Hematopoietic multipotent progenitor cell treated with erythropoietin and hydrocortisone succinate and interleukin-3 and kit ligand, for 6 days (in vitro differentiated cells): ENCODE data around the gene CERK.
"Not testable (repeated sequence)": the region's sequence is repeated elsewhere in the genome, so short reads cannot be mapped to it uniquely, and the experiment has no call there.

Source experiments
- DNase-seq: peaks from one replicate; pipeline ENCODE4 v3.0.0-alpha.2; 2015

The CERK gene

DNA sequence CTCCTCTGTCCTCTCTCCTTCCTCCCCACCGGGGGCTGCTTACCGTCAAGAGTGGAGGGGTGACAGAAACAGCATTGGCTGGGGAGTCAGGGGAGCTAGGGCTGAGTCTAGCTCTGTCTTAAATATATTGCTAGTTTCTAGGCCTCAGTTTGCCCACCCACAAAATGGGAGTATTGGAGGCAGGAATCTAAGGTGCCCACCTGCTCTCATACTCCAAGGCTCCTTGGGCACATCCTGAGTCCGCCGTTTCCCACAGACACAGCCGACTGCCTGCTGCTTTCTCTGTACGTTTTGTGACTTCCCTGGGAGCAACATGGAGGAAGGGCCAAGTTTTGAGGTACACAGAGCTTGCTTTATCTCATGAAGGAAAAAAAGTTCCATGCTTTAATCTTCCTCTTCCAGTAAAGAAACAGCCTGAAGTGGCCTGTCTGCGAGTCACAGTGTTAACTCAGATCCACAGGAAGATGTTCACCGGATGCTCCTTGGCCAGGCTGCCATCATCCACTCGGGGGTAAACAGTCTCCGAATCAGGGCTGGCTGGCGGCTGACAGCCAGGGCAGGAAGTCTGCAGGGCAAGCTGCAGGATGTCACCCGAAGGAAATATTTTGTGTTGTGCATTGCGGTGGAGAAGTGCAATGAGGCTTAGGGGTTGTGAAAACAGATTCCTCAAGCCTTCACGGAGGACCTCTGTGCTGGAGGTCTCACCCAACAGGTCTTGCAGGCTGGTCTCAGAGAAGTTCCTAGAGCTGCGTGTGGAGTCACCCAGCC, 11.0 kb upstream of the CERK start:
- peak; percentile 44 for DNase-seq

DNA sequence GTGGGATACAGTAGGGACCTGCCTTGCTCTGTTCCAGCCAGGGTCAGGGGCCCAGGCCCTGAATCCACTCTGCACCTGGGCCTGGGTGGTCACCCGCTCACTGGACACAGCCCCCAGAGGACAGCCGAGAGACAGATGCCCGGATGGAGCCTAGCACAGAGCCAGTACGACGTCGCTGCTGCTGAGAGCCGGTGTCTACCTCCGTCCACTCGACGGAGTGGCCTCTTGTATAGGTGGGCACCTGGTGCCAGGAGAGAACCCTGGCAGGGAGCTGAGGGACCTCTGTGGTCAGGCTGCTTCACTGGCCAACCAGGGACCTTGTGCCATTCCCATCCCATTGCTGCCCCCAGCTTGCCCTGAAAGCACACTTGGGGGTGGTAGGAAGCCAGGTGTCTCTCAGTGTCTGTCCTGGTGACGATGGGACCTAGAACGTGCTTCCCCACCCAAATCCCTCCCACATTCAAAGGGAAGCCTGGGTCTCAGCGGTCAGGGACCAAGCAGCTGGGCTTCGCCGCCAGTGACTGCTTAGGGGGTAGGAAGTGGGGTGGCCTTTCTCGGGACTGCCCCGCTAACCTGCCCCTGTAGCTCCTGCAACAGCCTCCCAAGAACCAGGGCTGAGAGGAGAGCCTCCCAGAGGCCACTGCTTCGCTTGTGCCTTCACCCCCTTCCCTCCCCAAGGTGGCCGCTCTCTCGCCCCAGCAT, 10.3 kb upstream of the CERK start:
- DNase-seq = no peak

DNA sequence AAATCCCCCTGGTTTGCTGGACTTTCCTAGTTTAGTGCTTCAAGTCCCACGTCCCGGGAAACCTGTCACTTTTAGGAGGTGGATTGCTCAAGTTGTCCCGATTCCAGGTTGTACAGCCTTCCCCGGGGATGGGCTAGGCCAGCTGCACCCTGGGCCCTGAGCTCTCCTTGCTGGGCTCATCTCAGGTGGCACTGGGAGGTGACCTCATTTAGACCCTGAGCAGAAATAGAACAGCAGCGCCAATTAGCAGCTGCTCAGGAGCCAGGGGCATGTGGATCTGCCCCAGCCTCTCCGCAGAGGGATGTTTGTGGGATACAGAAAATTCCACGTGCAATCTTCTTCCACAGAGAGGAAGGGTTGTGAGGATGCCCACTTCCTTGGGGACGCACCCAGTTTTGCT, 9.6 kb upstream of the CERK start:
- DNase-seq = no peak

DNA sequence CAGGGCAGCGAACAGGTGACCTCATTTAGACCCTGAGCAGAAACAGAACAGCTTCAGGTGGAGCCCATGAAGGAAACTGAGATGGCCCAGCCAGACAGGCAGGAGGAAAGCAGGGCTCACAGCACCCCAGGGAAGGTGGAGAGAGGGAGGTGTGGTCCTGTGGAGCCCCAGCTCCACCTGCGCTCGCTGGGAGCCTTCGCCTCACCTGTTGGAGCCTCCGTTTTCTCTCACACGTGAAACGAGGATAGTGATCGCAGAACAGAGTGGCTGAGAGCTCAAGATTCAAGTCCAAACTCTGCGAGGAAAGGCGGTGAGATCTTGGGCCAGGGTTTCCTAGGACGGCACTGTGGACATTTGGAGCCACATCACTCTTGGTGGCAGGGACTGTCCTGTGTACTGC, 8.6 kb upstream of the CERK start:
- no peak for DNase-seq

DNA sequence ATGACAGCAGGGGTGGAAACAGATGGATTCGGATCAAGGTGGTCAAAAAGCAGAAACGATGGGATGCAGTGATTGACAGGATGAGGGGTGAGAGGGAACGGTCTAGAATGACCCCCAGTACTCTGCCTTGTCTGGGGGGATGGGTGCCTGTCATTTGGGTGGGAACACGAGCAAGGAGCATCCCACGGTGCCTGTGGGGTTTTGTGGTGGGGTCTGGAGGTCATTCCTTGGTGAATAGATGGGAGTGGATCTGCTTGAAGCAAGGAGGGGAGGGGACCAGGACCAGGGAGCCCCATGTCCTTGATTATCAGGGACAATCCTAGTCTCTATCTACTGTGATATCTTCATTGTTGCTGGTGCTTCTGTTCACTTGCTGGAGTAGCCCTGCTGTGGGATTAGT, 8.1 kb upstream of the CERK start:
- no peak for DNase-seq

DNA sequence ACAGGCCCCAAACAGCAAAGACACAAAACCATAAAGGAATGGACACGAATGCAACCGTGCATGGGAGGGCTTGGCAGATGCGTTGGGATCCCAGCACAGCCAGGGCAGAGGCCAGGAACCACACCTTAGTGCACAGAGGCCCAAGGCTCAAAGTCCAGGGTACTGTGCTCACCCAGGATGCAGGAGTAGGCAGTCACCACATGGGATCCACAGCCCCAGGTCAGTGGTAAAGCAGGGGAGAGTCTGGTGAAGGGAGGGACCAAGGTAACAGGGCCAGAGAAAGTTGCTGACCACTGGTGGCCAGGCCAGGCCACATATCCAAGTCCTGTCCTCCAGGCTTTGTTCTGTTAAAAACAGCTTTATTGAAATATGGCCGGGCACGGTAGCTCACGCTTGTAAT, 6.5 kb upstream of the CERK start:
- no peak for DNase-seq

DNA sequence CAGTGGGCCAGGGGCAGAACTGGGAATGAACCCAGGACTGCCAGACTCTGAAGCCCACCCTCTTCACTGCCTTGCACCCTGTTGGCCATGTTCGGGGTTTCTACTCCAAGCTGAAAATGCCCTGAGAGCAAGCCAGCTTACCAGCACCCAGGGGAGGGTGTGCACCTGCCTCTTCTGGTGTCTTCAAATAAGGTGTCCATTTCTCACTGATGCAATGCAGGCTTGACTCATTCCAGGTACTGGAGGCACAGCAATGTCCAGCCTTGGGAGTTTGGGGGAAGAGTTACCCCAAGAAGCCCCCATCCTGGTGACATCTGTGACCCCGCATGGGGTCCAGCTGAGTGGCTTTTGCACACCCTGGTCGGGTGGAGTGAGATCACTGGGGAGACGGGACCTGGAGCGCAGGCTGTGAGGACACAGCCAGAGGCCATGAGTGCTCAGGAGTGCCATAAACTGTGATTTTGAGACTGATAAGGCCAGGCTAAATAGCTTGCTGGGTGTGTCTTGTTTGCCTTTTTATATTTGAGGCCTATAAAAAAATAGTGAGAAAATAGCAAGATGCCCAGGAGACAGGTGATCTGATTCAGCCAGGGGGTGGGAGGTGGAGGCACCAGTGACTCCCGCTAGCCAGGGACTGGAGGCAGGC, 4.6 kb upstream of the CERK start:
- no peak for DNase-seq

DNA sequence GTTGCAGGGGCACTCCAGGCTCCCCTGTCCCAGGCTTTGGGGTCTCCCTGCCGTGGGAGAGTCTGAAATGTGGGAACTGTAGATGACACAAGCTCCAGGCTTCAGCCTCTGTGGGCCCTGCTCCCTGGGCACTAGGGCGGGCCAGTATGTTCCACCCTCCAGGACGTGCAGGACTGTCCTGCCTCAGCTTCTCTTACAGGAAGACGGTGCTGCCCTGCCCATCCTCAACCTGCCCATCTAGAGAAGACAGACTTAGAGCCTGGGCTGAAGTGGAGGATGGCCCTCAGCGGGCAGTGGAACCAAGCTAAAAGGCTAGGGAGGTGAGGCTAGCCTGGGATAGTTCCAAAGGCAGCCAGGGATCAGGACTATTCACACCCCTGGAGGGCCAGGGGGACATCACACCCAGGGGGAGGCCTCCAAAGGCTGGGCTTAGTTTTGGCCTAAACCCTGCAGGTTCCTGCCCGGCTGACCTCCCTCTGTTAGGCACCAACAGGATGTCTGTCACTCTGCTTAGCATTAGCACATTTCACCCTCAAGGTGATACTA, 4.0 kb upstream of the CERK start:
- no peak for DNase-seq

DNA sequence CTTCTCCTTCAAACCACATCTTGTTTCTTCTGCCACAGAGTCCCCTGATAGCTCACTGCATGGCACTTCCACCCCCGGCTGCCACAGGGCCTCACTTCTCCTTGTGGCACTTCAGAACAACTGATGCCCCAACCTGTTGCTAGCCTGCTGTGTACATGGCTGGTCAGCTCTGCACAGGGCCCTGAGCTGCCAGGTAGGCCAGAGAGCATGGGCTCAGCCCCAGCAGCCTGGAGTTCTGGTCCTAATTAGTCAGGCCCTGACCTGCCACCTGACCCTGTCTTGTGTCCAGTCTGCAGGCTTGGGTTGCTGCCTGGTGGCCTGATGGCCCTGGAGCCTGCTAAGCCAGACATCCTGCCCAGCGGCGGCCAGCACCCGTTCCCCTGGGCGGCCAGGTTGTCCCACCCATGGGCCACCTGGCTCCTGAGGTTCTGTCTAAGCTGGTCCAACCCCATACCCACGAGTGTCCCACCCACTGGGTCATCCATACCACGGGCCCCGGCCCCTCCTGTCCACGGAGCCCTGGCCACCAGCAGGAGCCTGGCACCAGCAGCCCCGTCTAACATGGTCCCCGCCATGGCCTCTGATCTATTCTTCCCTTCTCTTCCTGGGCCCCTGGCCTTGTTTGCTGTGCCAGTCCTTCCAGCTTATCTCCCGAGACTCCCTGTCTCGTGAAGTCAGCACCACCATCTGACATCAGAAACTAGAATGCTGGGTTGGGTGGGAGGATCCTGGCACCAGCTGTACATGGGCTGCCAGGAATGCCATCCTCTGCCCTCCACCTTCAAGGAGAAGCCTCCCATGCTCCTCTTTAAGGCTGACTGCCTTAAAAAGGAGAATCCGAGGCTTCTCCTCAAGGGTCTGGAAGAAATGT, 3.1 kb upstream of the CERK start:
- no peak for DNase-seq

DNA sequence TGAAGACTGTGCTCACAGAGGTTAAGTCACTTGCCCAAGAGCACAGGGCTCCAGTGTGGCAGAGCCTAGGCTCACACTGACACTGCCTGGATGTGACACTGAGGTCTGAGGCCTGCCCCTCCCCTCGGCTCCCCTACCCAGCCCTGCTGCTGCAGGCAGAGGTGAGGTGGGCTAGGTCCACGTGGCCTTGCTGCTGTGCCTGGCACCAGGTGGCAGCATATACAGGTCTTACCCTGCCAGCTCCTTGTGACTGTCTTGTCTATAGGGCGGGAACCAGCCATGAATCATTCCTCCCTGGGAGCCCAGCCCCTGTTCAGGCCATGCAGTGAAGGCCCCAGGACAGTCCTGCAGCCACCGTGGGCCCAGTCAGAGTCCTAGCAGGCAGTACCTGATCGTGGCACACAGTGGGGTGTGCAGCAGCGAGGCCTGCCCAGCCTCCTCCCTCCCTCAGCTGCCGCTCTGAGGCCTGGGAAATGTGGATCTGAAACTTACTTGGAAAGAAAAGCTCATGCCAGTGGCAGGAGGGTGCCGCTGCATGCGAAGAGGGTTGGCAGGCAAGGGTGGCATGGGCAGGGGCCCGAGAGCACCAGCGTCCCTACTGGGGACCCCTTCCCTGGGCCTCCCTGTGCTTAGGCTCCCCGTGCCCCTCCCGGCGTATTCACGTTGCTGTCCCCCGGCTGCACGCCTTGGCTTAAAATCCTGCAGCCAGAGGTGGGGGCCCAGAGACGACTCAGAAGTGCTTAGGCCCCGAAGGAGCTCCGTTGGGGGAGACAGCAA, 1.2 kb upstream of the CERK start:
- DNase-seq = peak; percentile 55

DNA sequence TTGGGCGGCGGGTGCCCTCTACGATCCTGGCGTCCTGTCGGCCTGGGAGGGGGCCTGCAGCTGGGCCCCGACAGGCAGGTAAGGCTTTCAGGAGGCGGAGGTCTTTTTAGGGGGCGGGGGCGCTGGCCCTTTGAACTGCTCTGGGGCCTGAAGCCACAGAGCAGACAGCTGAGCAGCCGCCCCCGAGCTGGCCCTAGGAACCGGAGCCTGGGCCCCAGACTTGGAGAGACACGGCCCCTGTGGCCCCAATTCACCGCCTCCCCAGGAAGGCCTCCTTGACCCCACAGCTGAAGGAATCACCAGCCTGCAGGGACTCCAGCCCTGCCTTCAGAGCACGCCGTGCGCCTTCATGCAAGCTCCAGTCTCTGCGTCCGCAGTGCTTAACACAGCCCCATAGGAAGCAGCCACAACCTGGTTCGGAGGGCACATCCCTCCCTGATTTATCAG, 618 bp upstream of the CERK start:
- DNase-seq = peak; percentile 49

DNA sequence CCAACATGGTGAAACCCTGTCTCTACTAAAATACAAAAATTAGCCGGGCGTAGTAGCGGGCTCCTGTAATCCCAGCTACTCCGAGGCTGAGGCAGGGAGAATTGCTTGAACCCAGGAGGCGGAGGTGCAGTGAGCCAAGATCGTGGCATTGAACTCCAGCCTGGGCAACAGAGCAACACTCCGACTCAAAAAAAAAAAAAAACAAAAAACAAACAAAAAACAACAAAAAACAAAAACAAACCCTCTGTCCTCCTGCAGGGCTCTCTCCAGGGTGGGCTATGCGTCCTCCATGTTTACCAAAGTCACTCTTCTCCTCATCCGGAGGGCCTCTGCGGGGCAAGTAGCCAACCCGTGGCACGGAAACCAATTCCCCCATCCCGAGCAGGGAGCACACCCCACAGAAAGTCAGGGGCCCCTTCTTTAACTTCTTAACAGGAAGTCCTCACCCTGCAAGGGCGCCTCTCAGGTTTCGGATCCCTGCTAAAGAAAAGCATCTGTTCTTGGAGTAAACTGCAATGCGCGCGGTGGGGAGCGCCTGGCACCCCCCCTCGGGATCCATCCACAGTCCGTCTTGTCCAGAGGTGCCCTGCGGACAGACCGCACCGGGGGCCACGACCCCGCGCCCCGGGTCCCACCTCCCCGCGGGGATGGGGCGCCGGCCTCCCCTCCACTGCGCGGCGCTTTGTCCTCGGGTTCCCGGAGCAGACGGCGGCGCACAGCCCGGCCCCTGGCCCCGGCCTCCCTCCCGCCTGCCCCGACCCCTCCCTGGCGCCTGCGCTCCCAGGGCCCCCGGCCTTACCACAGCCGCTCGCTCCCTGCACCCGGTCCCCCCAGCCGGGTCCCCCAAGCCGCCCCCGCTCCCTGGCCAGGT, 712 bp downstream of the CERK start:
- DNase-seq = peak; percentile 56

DNA sequence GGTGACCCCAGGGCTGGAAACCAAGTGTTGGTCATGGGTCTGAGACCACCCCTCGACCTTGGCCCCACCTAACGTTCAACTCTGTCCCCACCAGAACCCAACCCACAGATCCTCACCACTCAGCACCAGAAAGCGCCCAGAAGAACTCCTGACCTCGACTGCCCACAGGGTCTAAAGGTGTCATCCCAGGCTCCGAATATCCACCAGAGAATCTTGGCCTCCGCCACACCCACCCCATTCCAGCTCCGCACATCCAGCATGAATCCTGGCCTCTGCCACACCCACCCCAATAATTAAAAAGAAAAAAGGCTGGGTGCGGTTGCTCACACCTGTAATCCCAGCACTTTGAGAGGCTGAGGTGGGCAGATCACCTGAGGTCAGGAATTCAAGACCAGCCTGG, 1.3 kb downstream of the CERK start:
- no peak for DNase-seq

DNA sequence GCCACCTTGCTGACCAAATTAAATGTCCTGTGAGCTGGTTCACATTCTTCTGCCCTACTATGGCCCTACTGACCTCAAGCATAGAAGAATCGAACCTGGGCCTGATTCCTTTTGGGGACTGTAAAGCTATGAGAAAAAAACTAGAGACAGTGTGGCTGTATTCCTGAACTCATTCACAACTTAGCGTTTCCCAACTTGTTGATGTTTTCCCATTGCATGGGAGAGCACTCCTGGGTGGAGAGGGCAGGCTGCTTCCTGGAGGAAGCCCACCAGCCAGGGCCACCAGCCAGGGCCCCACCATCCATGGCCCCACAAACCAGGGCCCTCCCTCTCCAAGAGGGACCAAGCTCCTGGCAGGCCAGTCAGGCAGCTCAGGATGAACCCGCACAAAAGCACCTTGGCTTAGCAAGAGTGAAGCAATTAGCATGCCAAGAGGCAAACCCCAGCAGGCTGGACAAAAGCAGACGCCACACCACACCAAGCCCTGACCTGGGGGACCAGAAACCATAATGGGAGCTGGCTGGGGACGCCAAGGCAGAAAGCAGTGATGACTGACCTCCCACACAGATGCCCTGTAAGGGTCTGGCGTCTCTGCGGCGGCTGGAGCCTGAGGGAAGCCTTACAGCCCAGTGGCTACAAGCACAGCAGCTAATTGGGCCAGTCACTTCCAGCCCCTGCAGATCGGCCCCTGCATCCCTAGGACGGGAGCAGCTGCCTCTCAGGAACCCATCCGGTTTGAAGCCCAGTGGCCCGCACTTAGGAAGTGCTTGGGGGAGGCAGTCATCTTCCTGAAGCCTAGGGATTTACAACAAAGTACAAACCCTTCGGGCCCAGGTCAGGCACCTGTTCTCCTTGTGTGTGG, 2.1 kb downstream of the CERK start:
- no peak for DNase-seq

DNA sequence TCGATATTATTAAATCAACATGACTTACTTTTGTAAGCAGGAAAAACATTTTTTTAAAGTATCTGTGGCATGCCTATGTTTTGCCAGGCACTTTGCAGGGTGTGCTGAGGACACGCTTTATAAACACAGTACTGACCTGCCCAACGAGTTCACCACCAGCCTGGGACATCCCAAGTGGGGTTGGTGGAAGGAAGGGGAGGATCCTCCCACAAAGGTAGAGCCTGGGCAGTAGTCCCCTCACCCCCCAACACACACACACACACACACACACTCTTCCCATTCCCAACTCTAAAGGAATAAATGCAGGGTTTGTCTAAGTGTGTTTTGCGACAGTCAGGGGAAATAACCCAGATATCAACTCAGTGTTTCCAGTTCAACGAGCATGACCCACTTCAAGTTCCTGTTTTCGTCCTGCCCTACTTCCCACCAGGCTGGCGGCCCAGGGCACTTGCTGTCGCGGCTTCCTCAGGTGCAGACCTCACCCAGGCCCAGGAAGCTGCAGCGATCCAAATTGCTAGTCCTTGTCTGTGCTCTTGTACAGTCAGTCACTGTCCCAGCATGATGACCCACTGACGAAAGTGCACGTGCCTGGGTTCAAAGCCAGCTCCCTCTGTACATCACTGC, 3.1 kb downstream of the CERK start:
- DNase-seq = peak; percentile 48

DNA sequence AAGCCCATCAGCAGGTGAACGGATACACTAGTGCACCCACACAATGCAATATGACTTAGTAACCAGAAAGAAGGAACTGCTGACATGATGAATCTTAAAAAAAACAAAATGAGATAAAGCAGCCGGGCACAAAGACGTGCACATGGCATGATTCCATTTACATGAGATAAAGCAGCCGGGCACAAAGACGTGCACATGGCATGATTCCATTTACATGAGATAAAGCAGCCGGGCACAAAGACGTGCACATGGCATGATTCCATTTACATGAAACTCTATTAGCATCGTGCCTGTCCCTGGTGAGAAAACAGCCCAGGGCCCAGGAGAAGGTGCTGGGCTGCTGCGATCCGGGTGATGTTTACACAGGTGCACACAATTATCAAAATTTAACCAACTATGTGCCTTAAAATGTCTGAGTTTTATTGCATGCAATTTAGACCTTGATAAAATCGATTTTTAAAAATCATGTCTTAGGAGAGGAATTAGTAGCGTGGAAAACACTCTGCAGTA, 3.8 kb downstream of the CERK start:
- DNase-seq = not testable (repeated sequence)

DNA sequence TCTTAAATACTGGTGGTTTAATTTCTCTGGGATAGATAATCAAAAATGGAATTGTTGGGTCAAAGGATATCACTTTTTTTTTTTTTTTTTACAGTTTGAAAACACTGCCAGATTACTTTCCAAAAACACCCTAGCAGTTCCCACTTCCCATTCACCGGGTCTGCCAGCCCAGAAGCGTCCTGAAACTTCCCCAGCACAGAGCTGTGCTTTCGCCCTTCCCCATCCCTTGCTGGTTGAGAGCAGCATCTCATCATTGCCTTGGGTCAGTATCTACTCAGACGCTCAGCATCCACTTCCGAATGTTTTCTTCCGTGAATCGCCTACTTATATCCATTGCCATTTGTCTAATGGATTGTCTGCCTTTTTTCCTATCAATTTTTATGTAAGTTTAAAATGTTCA, 5.5 kb downstream of the CERK start:
- DNase-seq = no peak

DNA sequence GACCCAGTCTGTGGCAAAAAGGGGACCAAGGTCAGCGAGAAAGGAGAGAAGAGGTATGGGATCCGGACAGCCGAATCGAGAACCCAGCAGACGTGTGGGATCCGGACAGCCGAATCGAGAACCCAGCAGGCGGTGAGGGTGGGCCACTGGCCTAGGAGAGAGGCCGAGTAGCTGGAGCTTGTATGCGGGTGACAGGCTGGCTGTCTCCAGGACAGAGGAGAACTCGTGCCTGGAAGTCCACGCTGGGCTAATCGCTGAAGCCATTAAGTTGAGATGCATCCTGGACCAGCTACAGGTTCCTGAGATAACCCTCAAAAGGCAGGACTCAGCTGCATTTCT, 6.0 kb downstream of the CERK start:
- no peak for DNase-seq
